A673 (cell line): ENCODE data around the gene MRNIP. TPM values are rescaled to one million over a fixed set of nuclear protein-coding genes. Genes with fewer than 3 reads are reported as not detected.
A peak's percentile ranks its signal among the peaks of the same experiment; 100 is the strongest.

ENCODE experiments used
- BruUV-seq: library from RNA; stranded (reverse); fragments of 400-500 nt; replicated peaks from 2 replicates; lab custom pipeline; 2021; lab: Mats Ljungman, UMichigan
- CTCF ChIA-PET: fragments of 300-600 bp; sonication (Branson Sonifier 250); formaldehyde crosslinking; loops from one replicate; lab custom pipeline; 2022; ENCODE audit warnings: antibody characterized with exemption; lab: Charles Lee
- POLR2A ChIA-PET: fragments of 300-600 bp; sonication (Branson Sonifier 250); formaldehyde crosslinking; loops from one replicate; lab custom pipeline; 2022; ENCODE audit warnings: antibody characterized with exemption; ENCODE audit not compliant: low non-redundant PET; lab: Charles Lee
- DNase-seq: peaks from one replicate; pipeline ENCODE4 v3.0.0-alpha.2; 2015; ENCODE audit warnings: low spot score
- H3K27ac ChIP-seq: fragments of 200-600 bp; sonication (generic); 2 replicates; pipeline ENCODE4 v1.5.1; 2016; ENCODE audit warnings: mixed run types, low read depth, mild to moderate bottlenecking, mixed read lengths, antibody characterized with exemption, low read length; ENCODE audit not compliant: poor library complexity, severe bottlenecking
- H3K27me3 ChIP-seq: fragments of 200-600 bp; sonication (generic); replicated peaks from 2 replicates; pipeline ENCODE4 v1.6.1; 2017; ENCODE audit warnings: mixed run types, low read depth, mild to moderate bottlenecking, mixed read lengths, antibody characterized with exemption, low read length; ENCODE audit not compliant: insufficient read depth, poor library complexity
- H3K36me3 ChIP-seq: fragments of 200-600 bp; sonication (generic); 2 replicates; pipeline ENCODE4 v1.6.1; 2016; ENCODE audit warnings: mixed run types, mild to moderate bottlenecking, mixed read lengths, antibody characterized with exemption, low read length; ENCODE audit not compliant: insufficient read depth, poor library complexity, severe bottlenecking
- H3K4me1 ChIP-seq: fragments of 200-600 bp; sonication (generic); 2 replicates; pipeline ENCODE4 v1.6.1; 2017; ENCODE audit warnings: mixed run types, mild to moderate bottlenecking, mixed read lengths, antibody characterized with exemption, low read length; ENCODE audit not compliant: insufficient read depth, poor library complexity, severe bottlenecking
- H3K4me3 ChIP-seq: fragments of 200-600 bp; sonication (generic); 2 replicates; pipeline ENCODE4 v1.5.1; 2016; ENCODE audit warnings: low read depth, mixed run types, mild to moderate bottlenecking, mixed read lengths, low read length; ENCODE audit not compliant: poor library complexity, severe bottlenecking
- H3K9me3 ChIP-seq: fragments of 200-600 bp; sonication (generic); 2 replicates; pipeline ENCODE4 v1.6.1; 2016; ENCODE audit warnings: mixed run types, low read depth, mild to moderate bottlenecking, mixed read lengths, antibody characterized with exemption, low read length; ENCODE audit not compliant: poor library complexity, severe bottlenecking
- CTCF ChIP-seq: fragments of 300-800, 200-600 bp; sonication (generic); conservative IDR thresholded peaks from 2 replicates; pipeline ENCODE4 v1.5.1; 2017; ENCODE audit warnings: low read depth, mild to moderate bottlenecking, antibody characterized with exemption, low read length, moderate library complexity, mixed read lengths
- EZH2 ChIP-seq: fragments of 200-600 bp; sonication (generic); IDR thresholded peaks from 2 replicates; pipeline ENCODE4 v1.6.1; 2017; ENCODE audit warnings: borderline replicate concordance, low read depth, mild to moderate bottlenecking, mixed read lengths, antibody characterized with exemption, low read length; ENCODE audit not compliant: poor library complexity, severe bottlenecking
- intact Hi-C: fragments of 100-400 bp; cut with micrococcal nuclease; formaldehyde crosslinking; loops from one replicate; pipeline ENCODE4 v1.10.0; 2022; ENCODE audit not compliant: unreplicated experiment
- total RNA-seq: library from RNA; stranded (reverse); gene quantifications from 2 replicates; pipeline ENCODE4 v1.2.3, GENCODE V29; 2021

Gene MRNIP
- total RNA-seq, 1 experiment from 2014 or later = 31.3 TPM

GRCh38 chr5:179795049-179795862 is 63.4 kb downstream of the MRNIP start:
- BruUV-seq = no TSS peak
- intact Hi-C loops = no loop called here
- H3K27me3 ChIP-seq = no peaks in the 10 kb centered on the region
- H3K27ac ChIP-seq = no peak overlapping the region
- TF ChIP-seq EZH2 (no peak), CTCF (no peak)
- H3K36me3 ChIP-seq = peaks cover 11% of the 10 kb centered on the region
- H3K4me1 ChIP-seq = no peaks in the 10 kb centered on the region
- no peak for DNase-seq
- CTCF ChIA-PET = interaction anchor here (0.6 to 1.0 kb wide), 2 partner anchors 32 to 152 kb away, joined by 3 read pairs; no protein-coding TSS in a partner anchor
- H3K9me3 ChIP-seq = no peaks in the 10 kb centered on the region
- peak overlapping the region; percentile 54 for H3K4me3 ChIP-seq
- POLR2A ChIA-PET = no interaction called here

- Histone ChIP-seq H3K4me1 (no peaks in the 10 kb centered on the region), H3K9me3 (no peaks in the 10 kb centered on the region), H3K4me3 (no peak overlapping the region), H3K27me3 (no peaks in the 10 kb centered on the region), H3K27ac (no peak overlapping the region), H3K36me3 (peaks cover 11% of the 10 kb centered on the region)
- BruUV-seq = no TSS peak
- no peak for DNase-seq
- ChIA-PET CTCF (interaction anchor here (1.0 kb wide), 1 partner anchor 31 kb away, joined by 3 read pairs; no protein-coding TSS in a partner anchor), POLR2A (no interaction called here)
- TF ChIP-seq CTCF = no peak
- TF ChIP-seq EZH2 = no peak
- intact Hi-C loops = no loop called here
These were observed 64.0 kb downstream of the MRNIP start for GRCh38 chr5:179794575-179794974.

GRCh38 chr5:179794171-179794570 is 64.4 kb downstream of the MRNIP start:
- Histone ChIP-seq H3K4me1 (no peaks in the 10 kb centered on the region), H3K27ac (no peak overlapping the region), H3K4me3 (no peak overlapping the region), H3K27me3 (no peaks in the 10 kb centered on the region), H3K9me3 (no peaks in the 10 kb centered on the region), H3K36me3 (peaks cover 9% of the 10 kb centered on the region)
- CTCF ChIA-PET = no interaction called here
- no peak for DNase-seq
- no peak for TF ChIP-seq CTCF
- no peak for TF ChIP-seq EZH2
- no TSS peak for BruUV-seq
- POLR2A ChIA-PET = no interaction called here
- intact Hi-C loops = no loop called here
